GM18498 (cell line): Measurements from ENCODE around the gene MCRIP1.

Experiments used
- ATAC-seq: cut with Tn5 transposase; IDR thresholded peaks from one replicate; pipeline ENCODE4 v1.9.1; 2021; ENCODE audit warnings: mild to moderate bottlenecking, moderate library complexity; ENCODE audit not compliant: unreplicated experiment

The MCRIP1 gene

GRCh38 chr17:81833160-81833920 is at the start of gene MCRIP1:
TSS of gene MCRIP1 (minus strand) at chr17:81833291. CDS start at chr17:81824506, 8,785 bp downstream.
- peak; percentile 82 for ATAC-seq

- ATAC-seq: no peak
These were observed 46.0 kb upstream of the MCRIP1 start for GRCh38 chr17:81879121-81879520.

- ATAC-seq: no peak
These were observed 45.2 kb upstream of the MCRIP1 start for GRCh38 chr17:81878294-81878693.

- ATAC-seq: no peak
These were observed 44.5 kb upstream of the MCRIP1 start for GRCh38 chr17:81877569-81877968.

- ATAC-seq: peak; percentile 58
These were observed 38.5 kb upstream of the MCRIP1 start for GRCh38 chr17:81871387-81872230.

- ATAC-seq: peak; percentile 26
These were observed 37.9 kb upstream of the MCRIP1 start, which contains the start of gene ARHGDIA for GRCh38 chr17:81870981-81871386. TSS of gene ARHGDIA (minus strand) at chr17:81871337. CDS start at chr17:81869930, 1,407 bp downstream.

- peak; percentile 11 for ATAC-seq
These were observed 37.3 kb upstream of the MCRIP1 start for GRCh38 chr17:81870131-81870980.

- ATAC-seq: no peak
These were observed 36.4 kb upstream of the MCRIP1 start for GRCh38 chr17:81869221-81870130.

- no peak for ATAC-seq
These were observed 35.7 kb upstream of the MCRIP1 start for GRCh38 chr17:81868674-81869220.

GRCh38 chr17:81867991-81868673 is 35.0 kb upstream of the MCRIP1 start:
- no peak for ATAC-seq

- ATAC-seq: no peak
These were observed 34.3 kb upstream of the MCRIP1 start for GRCh38 chr17:81867170-81867990.

- no peak for ATAC-seq
These were observed 33.5 kb upstream of the MCRIP1 start for GRCh38 chr17:81866440-81867169.

GRCh38 chr17:81865733-81866439 is 32.8 kb upstream of the MCRIP1 start:
- no peak for ATAC-seq

GRCh38 chr17:81865358-81865732 is 32.3 kb upstream of the MCRIP1 start:
- ATAC-seq: no peak

- no peak for ATAC-seq
These were observed 31.0 kb upstream of the MCRIP1 start for GRCh38 chr17:81863833-81864768.
